Uterus (tissue), 4 donors: ENCODE data around the gene MVP. TPM values are rescaled to one million over a fixed set of nuclear protein-coding genes. Genes with fewer than 3 reads are reported as not detected.
"Not testable (repeated sequence)": the region's sequence is repeated elsewhere in the genome, so short reads cannot be mapped to it uniquely, and the experiment has no call there.

Source experiments
- DNase-seq, 2 donors: peaks; one replicate each; pipeline ENCODE4 v3.0.0-alpha.2; 2019 to 2020
- H3K27ac ChIP-seq, 2 donors: fragments of 200-600 bp; sonication (generic); 1 replicate in 1 of 2; 2 replicates in 1 of 2; pipeline ENCODE4 v1.5.1; 2016 to 2018
- H3K27me3 ChIP-seq, 2 donors: fragments of 200-600 bp; sonication (generic); one replicate each; pipeline ENCODE4 v1.5.1; 2018 to 2019; ENCODE audit warnings: control low read depth in 1 of 2
- H3K36me3 ChIP-seq, 2 donors: fragments of 200-600 bp; sonication (generic); one replicate each; pipeline ENCODE4 v1.5.1; 2019; ENCODE audit warnings: control low read depth in 1 of 2
- H3K4me1 ChIP-seq, 2 donors: fragments of 200-600 bp; sonication (generic); one replicate each; pipeline ENCODE4 v1.5.1; 2018 to 2019; ENCODE audit warnings: control low read depth in 1 of 2
- H3K4me3 ChIP-seq, 2 donors: fragments of 200-600 bp; sonication (generic); 1 replicate in 1 of 2; 2 replicates in 1 of 2; pipeline ENCODE4 v1.5.1; 2018 to 2019; ENCODE audit warnings: mild to moderate bottlenecking in 1 of 2
- H3K9me3 ChIP-seq, 2 donors: fragments of 200-600 bp; sonication (generic); one replicate each; pipeline ENCODE4 v1.5.1; 2019; ENCODE audit warnings: control low read depth in 1 of 2
- CTCF ChIP-seq, 4 experiments: fragments of 200-600 bp in 2 of 4; fragments of 450-650 bp in 2 of 4; sonication (generic) in 2 of 4; IDR thresholded peaks; one replicate each; pipeline ENCODE4 v1.5.1; 2016 to 2019; ENCODE audit warnings: antibody characterized with exemption in 4 of 4, mild to moderate bottlenecking in 2 of 4, moderate library complexity in 1 of 4
- POLR2A ChIP-seq, 2 donors: fragments of 450-650 bp; IDR thresholded peaks; one replicate each; pipeline ENCODE4 v1.6.1; 2016; ENCODE audit warnings: antibody characterized with exemption in 2 of 2, mild to moderate bottlenecking in 1 of 2, moderate library complexity in 1 of 2
- intact Hi-C: fragments of 100-400 bp; cut with DNase I; formaldehyde crosslinking; loops from one replicate; pipeline ENCODE4 v1.15.1; 2023; ENCODE audit warnings: low total_unique reads
- total RNA-seq, 4 donors: library from RNA; depleted of rRNA in 3 of 4; stranded (reverse); fragments of >200 nt in 3 of 4; gene quantifications; one replicate each; pipeline versions ENCODE4 v1.1.0 to v1.2.4, GENCODE V29; 2014 to 2023
- donor health status: DM: yes; HTN: yes; CAD: no.

The MVP gene
- total RNA-seq, 4 donors from 2014 or later = 38.4 to 132 (median 67.4) TPM

DNA sequence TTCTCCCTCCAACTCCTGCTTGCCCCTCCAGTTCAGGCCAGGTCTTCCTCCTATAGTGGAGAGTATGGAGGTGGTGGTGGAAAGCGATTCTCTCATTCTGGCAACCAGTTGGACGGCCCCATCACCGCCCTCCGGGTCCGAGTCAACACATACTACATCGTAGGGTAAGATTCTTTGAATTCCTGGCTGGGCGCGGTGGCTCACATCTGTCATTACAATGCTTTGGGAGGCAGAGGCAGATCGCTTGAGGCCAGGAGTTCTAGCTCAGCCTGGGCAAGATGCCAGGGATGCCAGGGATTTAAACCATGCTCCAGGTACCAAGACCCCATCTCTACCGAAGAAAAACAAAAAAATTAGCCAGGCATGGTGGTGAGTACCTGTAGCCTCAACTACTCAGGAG, 40.8 kb upstream of the MVP start:
- DNase-seq = no peak

DNA sequence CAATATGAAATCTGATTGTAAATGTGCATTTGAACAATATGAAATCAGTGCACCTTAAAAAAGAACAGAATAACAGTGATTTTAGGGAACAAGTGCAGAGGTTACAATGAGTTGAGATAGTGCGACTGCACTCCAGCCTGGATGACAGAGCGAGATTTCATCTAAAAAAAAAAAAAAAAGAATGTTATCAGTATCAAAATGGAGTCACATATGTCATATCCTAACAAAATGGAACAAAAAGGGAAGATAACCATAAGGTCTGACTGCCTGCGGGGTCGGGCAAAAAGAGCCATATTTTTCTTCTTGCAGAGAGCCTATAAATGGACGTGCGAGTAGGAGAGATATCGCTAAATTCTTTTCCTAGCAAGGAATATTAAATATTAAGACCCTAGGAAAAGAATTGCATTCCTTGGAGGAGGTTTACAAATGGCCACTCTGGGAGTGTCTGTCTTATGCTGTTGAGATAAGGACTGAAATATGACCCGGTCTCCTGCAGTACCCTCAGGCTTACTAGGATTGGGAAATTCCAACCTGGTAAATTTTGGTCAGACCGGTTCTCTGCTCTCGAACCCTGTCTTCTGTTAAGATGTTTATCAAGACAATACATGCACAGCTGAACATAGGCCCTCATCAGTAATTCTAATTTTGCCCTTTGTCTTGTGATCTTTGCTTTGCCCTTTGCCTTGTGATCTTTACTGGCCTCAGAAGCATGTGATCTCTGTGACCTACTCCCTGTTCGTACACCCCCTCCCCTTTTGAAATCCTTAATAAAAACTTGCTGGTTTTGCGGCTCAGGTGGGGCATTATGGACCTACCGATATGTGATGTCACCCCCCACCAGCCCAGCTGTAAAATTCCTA, 36.9 kb upstream of the MVP start:
- H3K27me3 ChIP-seq, H3K9me3 ChIP-seq, intact Hi-C loops, DNase-seq, H3K4me3 ChIP-seq, H3K36me3 ChIP-seq, H3K27ac ChIP-seq, H3K4me1 ChIP-seq: not testable (repeated sequence)

More for the DNA sequence above, 40.8 kb upstream of the MVP start:
- H3K9me3 ChIP-seq = no peaks in the 10 kb centered on the region
- H3K4me1 ChIP-seq = no peaks in the 10 kb centered on the region
- no peaks in the 10 kb centered on the region for H3K27me3 ChIP-seq
- no peak overlapping the region for H3K4me3 ChIP-seq
- H3K27ac ChIP-seq = no peak overlapping the region
- no peak for TF ChIP-seq POLR2A (IDR thresholded peaks at IDR 0.05)
- TF ChIP-seq CTCF (IDR thresholded peaks at IDR 0.05) = no peak
- intact Hi-C loops = no loop called here
- no peaks in the 10 kb centered on the region for H3K36me3 ChIP-seq

GRCh38 chr16:29784157-29784556, 36.1 kb upstream of the MVP start:
- no peak overlapping the region for H3K4me3 ChIP-seq
- TF ChIP-seq CTCF (IDR thresholded peaks at IDR 0.05) (no peak), POLR2A (IDR thresholded peaks at IDR 0.05) (no peak)
- intact Hi-C loops = no loop called here
- no peaks in the 10 kb centered on the region for H3K36me3 ChIP-seq
- H3K9me3 ChIP-seq = no peaks in the 10 kb centered on the region
- no peak for DNase-seq
- H3K27me3 ChIP-seq = no peaks in the 10 kb centered on the region
- H3K4me1 ChIP-seq = peaks cover 0 to 3% of the 10 kb centered on the region in 2 donors
- no peak overlapping the region for H3K27ac ChIP-seq

- Histone ChIP-seq H3K4me3 (peak overlapping the region; percentile 9 to 10), H3K4me1 (peaks cover 0 to 3% of the 10 kb centered on the region in 2 donors), H3K36me3 (no peaks in the 10 kb centered on the region), H3K9me3 (no peaks in the 10 kb centered on the region), H3K27ac (no peak overlapping the region), H3K27me3 (no peaks in the 10 kb centered on the region)
- peak; percentile 61 to 76 for DNase-seq
- peak; percentile 63 to 93 (median 78) for TF ChIP-seq CTCF (IDR thresholded peaks at IDR 0.05)
- TF ChIP-seq POLR2A (IDR thresholded peaks at IDR 0.05) = no peak
- intact Hi-C loops = no loop called here
Observed at GRCh38 chr16:29784901-29785500, 35.3 kb upstream of the MVP start.

- intact Hi-C loops, H3K27ac ChIP-seq: not testable (repeated sequence)
Observed at GRCh38 chr16:29787155-29787554, 33.1 kb upstream of the MVP start.

DNA sequence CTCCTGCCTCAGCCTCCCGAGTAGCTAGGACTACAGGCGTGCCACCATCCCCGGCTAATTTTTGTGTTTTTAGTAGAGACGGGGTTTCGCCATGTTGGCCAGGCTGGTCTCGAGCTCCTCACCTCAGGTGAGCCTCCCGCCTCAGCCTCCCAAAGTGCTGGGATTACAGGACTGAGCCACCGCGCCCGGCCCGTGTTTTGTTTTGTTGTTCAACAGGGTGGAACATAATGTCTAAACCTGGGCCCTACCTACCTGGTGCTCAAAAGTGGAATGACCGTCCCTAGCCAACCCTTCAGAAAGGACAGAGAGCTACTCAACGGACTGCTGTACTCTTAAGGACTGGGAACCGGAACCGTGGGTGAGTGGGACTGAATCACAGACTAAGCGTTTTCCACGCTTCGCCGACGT, 30.5 kb upstream of the MVP start:
- TF ChIP-seq CTCF (IDR thresholded peaks at IDR 0.05) = no peak
- no peak for TF ChIP-seq POLR2A (IDR thresholded peaks at IDR 0.05)
- DNase-seq = peak in 1 of 2 donors; percentile 22
- Histone ChIP-seq H3K4me1 (peaks cover 0 to 11% of the 10 kb centered on the region in 2 donors), H3K27ac (peak overlapping the region; percentile 81 to 86), H3K36me3 (no peaks in the 10 kb centered on the region), H3K9me3 (no peaks in the 10 kb centered on the region), H3K27me3 (no peaks in the 10 kb centered on the region), H3K4me3 (peak overlapping the region; percentile 46 to 59)
- intact Hi-C loops = no loop called here

More at GRCh38 chr16:29787155-29787554, 33.1 kb upstream of the MVP start:
- H3K9me3 ChIP-seq, H3K36me3 ChIP-seq, DNase-seq, H3K4me3 ChIP-seq, H3K27me3 ChIP-seq: not testable (repeated sequence)
- H3K4me1 ChIP-seq = peaks cover 0 to 11% of the 10 kb centered on the region in 2 donors
